B cell (primary cell): Measurements from ENCODE around the gene B3GLCT. TPM values are rescaled to one million over a fixed set of nuclear protein-coding genes. Genes with fewer than 3 reads are reported as not detected.
A peak's percentile ranks its signal among the peaks of the same experiment; 100 is the strongest.

Experiments used
- ATAC-seq: fragments of 200-7000 bp; cut with Tn5 transposase; one replicate; pipeline ENCODE4 v1.10.0; 2021; ENCODE audit warnings: low read depth, mild to moderate bottlenecking, moderate number of reproducible peaks, moderate library complexity
- CTCF ChIA-PET: fragments of 350-600 bp; sonication (Branson Sonifier 250); formaldehyde crosslinking; loops from one replicate; lab custom pipeline; 2021; ENCODE audit warnings: antibody characterized with exemption, inconsistent platforms; lab: Charles Lee
- POLR2A ChIA-PET: fragments of 350-600 bp; sonication (Branson Sonifier 250); formaldehyde crosslinking; loops from one replicate; lab custom pipeline; 2021; ENCODE audit warnings: antibody characterized with exemption; lab: Charles Lee
- DNase-seq: peaks from one replicate; pipeline ENCODE4 v3.0.0; 2013
- H2AFZ ChIP-seq: 2 replicates; pipeline ENCODE4 v1.6.1; 2012; ENCODE audit warnings: mild to moderate bottlenecking, low read depth, low read length; ENCODE audit not compliant: insufficient read depth, poor library complexity, severe bottlenecking
- H3K27ac ChIP-seq, 2 donors: 1 replicate in 1 of 2; 2 replicates in 1 of 2; pipeline ENCODE4 v1.5.1; 2012 to 2013; ENCODE audit warnings: low read length in 2 of 2, mild to moderate bottlenecking in 2 of 2, moderate library complexity in 1 of 2
- H3K27me3 ChIP-seq, 4 experiments: fragments of 200-600 bp in 1 of 4; sonication (generic) in 1 of 4; replicated peaks in 1 of 4; 1 replicate in 2 of 4; 2 replicates in 2 of 4; pipeline versions ENCODE4 v1.6.1 to v1.7.0; 2013 to 2016; ENCODE audit warnings: low read length in 3 of 4, mild to moderate bottlenecking in 2 of 4, mixed read lengths in 1 of 4, moderate library complexity in 1 of 4; ENCODE audit not compliant: insufficient read depth in 4 of 4, control insufficient read depth in 3 of 4; ENCODE audit errors: control extremely low read depth in 1 of 4
- H3K36me3 ChIP-seq, 2 experiments: replicated peaks in 1 of 2; 1 replicate in 1 of 2; 2 replicates in 1 of 2; pipeline versions ENCODE4 v1.6.1 to v1.7.1; 2013; ENCODE audit warnings: low read length in 1 of 2; ENCODE audit not compliant: insufficient read depth in 2 of 2, control insufficient read depth in 1 of 2; ENCODE audit errors: control extremely low read depth in 1 of 2, extremely low read depth in 1 of 2
- H3K4me1 ChIP-seq, 2 donors: fragments of 200-600 bp in 1 of 2; sonication (generic) in 1 of 2; 1 replicate in 1 of 2; 2 replicates in 1 of 2; pipeline versions ENCODE4 v1.5.1 to v1.6.1; 2013 to 2017; ENCODE audit warnings: low read length in 2 of 2; ENCODE audit not compliant: control insufficient read depth in 2 of 2, insufficient read depth in 2 of 2
- H3K4me2 ChIP-seq: replicated peaks from 2 replicates; pipeline ENCODE3; 2012; ENCODE audit warnings: mild to moderate bottlenecking, low read depth, low read length; ENCODE audit not compliant: poor library complexity, severe bottlenecking
- H3K4me3 ChIP-seq, 5 experiments: fragments of 200-600 bp in 1 of 5; sonication (generic) in 1 of 5; 1 replicate in 3 of 5; 2 replicates in 2 of 5; pipeline versions ENCODE4 v1.5.1 to v1.7.0; 2011 to 2016; ENCODE audit warnings: low read length in 4 of 5, mild to moderate bottlenecking in 4 of 5, low read depth in 2 of 5, control low read depth in 1 of 5, moderate library complexity in 1 of 5; ENCODE audit not compliant: insufficient read depth in 1 of 5; ENCODE audit errors: control extremely low read depth in 1 of 5, extremely low read depth in 1 of 5
- H3K79me2 ChIP-seq: fragments of 200-600 bp; sonication (generic); one replicate; pipeline ENCODE4 v1.6.0; 2016; ENCODE audit warnings: low read length; ENCODE audit not compliant: control insufficient read depth, insufficient read depth
- H3K9ac ChIP-seq: fragments of 200-600 bp; sonication (generic); 2 replicates; pipeline ENCODE4 v1.6.1; 2017; ENCODE audit warnings: mild to moderate bottlenecking, low read length, moderate library complexity
- H3K9me3 ChIP-seq, 3 donors: one replicate each; pipeline versions ENCODE4 v1.6.1 to v1.7.1; 2013; ENCODE audit warnings: low read length in 2 of 3; ENCODE audit not compliant: control insufficient read depth in 2 of 3, insufficient read depth in 1 of 3; ENCODE audit errors: control extremely low read depth in 1 of 3
- H4K20me1 ChIP-seq: 2 replicates; pipeline ENCODE4 v1.6.0; 2012; ENCODE audit warnings: mild to moderate bottlenecking, low read length; ENCODE audit not compliant: insufficient read depth, control insufficient read depth, poor library complexity, severe bottlenecking
- H3K27ac Mint-ChIP-seq: one replicate; pipeline ENCODE4 v1.8.0; 2021; ENCODE audit warnings: mixed read lengths
- H3K27me3 Mint-ChIP-seq: one replicate; pipeline ENCODE4 v1.8.0; 2021; ENCODE audit warnings: mixed read lengths
- H3K4me1 Mint-ChIP-seq: one replicate; pipeline ENCODE4 v1.8.0; 2021; ENCODE audit warnings: mixed read lengths
- H3K4me3 Mint-ChIP-seq: one replicate; pipeline ENCODE4 v1.8.0; 2021; ENCODE audit warnings: mixed read lengths
- H3K9me3 Mint-ChIP-seq: one replicate; pipeline ENCODE4 v1.8.0; 2022; ENCODE audit warnings: mixed read lengths; ENCODE audit not compliant: insufficient read depth
- EZH2 ChIP-seq: IDR thresholded peaks from 2 replicates; pipeline ENCODE4 v1.6.1; 2012; ENCODE audit warnings: borderline replicate concordance, low read depth, mild to moderate bottlenecking, moderate library complexity, low read length; ENCODE audit not compliant: insufficient read depth, poor library complexity, severe bottlenecking
- WGBS: methylation state at CpG from one replicate; pipeline ENCODE4 v1.1.5; 2013; ENCODE audit warnings: missing lambda C conversion rate; ENCODE audit not compliant: insufficient coverage; 5-methylcytosine and 5-hydroxymethylcytosine counted together
- intact Hi-C: fragments of 100-400 bp; cut with micrococcal nuclease; formaldehyde crosslinking; loops from one replicate; pipeline ENCODE4 v1.10.0; 2022
- polyA plus RNA-seq: library from polyadenylated mRNA; depleted of rRNA; stranded (reverse); fragments of >200 nt; gene quantifications from 2 replicates; pipeline ENCODE4 v1.2.3, GENCODE V29; 2012
- total RNA-seq, 2 donors: library from RNA; stranded (reverse); fragments of 120-200 nt in 1 of 2; gene quantifications; 1 replicate in 1 of 2; 2 replicates in 1 of 2; pipeline versions ENCODE4 v1.2.3 to v1.2.4, GENCODE V29; 2013 to 2022
- TF ChIP-seq, protein P1 (sequence below): fragments of 200-600 bp; IDR thresholded peaks from one replicate; pipeline ENCODE4 v1.8.0; 2022; ENCODE audit warnings: antibody characterized with exemption, mild to moderate bottlenecking

The B3GLCT gene
- total and polyA plus RNA-seq, 2 donors (not counting 1 experiment from before 2014, with no cell fraction given), result 1.4 to 6.2 TPM

DNA sequence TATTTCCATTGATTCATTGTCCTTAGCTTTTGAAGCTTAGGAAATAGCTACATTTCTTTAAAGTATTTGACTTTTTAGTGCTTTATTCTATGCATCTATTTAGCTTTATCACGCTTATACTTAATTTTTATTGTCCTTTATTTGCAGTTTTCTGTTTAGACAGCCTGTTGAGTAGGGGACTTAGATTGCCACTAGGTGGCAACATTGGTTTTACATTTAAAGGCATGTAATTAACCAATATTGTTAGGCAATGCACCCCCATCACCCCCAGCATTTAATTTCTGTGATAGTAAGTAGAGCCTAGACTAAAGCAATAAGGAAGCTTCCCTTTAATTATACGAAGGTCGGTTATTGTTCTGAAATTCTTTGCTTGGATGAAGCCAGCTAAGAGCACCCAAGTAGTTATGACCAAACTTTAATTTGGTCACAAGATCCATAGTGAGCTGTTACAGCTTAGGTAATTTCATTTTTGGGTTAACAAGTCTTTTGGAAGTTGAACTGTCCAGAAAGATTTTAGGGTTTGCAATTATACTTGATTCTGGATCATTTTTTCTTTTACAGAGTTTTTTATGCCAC is 36.5 kb downstream of the B3GLCT start:
- no peaks in the 10 kb centered on the region for H3K27me3 Mint-ChIP-seq
- H3K9me3 Mint-ChIP-seq, result no peaks in the 10 kb centered on the region
- H3K4me2 ChIP-seq, result no peak overlapping the region
- ATAC-seq (no peak), DNase-seq (peak; percentile 48)
- H3K4me3 Mint-ChIP-seq, result no peak overlapping the region
- CTCF ChIA-PET, result interaction anchor here (0.8 to 11.2 kb wide), 24 partner anchors 9 to 508 kb away, joined by 3 to 103 read pairs (median 5); partner anchors contain the start of gene B3GLCT
- H4K20me1 ChIP-seq, result no peaks in the 10 kb centered on the region
- no peaks in the 10 kb centered on the region for H3K79me2 ChIP-seq
- no peak overlapping the region for H3K9ac ChIP-seq
- H3K27ac ChIP-seq, result no peak overlapping the region
- no peak for TF ChIP-seq EZH2
- TF ChIP-seq, protein P1, sequence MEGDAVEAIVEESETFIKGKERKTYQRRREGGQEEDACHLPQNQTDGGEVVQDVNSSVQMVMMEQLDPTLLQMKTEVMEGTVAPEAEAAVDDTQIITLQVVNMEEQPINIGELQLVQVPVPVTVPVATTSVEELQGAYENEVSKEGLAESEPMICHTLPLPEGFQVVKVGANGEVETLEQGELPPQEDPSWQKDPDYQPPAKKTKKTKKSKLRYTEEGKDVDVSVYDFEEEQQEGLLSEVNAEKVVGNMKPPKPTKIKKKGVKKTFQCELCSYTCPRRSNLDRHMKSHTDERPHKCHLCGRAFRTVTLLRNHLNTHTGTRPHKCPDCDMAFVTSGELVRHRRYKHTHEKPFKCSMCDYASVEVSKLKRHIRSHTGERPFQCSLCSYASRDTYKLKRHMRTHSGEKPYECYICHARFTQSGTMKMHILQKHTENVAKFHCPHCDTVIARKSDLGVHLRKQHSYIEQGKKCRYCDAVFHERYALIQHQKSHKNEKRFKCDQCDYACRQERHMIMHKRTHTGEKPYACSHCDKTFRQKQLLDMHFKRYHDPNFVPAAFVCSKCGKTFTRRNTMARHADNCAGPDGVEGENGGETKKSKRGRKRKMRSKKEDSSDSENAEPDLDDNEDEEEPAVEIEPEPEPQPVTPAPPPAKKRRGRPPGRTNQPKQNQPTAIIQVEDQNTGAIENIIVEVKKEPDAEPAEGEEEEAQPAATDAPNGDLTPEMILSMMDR, result peak; percentile 75
- H2AFZ ChIP-seq, result no peak overlapping the region
- H3K27ac Mint-ChIP-seq, result no peak overlapping the region
- POLR2A ChIA-PET, result no interaction called here
- H3K4me1 Mint-ChIP-seq, result peaks cover 1% of the 10 kb centered on the region
- no CpG with 5 or more reads among the region's 3 CpGs for WGBS
- no peaks in the 10 kb centered on the region for H3K9me3 ChIP-seq
- intact Hi-C loops, result loop anchor here (1.0 kb wide), 1 partner anchor 173 kb away; no protein-coding TSS in a partner anchor
- no peaks in the 10 kb centered on the region for H3K36me3 ChIP-seq
- H3K4me3 ChIP-seq, result no peak overlapping the region
- no peaks in the 10 kb centered on the region for H3K4me1 ChIP-seq
- H3K27me3 ChIP-seq, result no peaks in the 10 kb centered on the region

DNA sequence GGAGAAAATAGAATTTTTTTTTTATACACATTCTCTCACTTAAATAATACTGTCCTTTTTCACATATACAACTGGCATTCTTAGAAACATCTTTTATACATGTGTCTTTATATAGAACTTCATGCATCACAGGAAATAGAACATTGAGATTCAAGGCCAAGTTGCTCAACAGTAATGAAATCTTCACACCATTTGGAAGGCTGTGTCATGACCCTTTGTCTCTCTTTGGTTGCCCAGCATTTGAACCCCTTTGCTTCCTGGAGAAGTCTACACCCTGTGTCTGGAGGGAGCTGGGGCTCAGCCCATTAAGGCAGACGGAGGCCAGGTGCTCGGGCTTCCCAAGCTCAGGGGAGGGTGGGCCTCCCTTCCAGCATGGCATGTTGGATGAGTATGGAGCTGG is 41.1 kb downstream of the B3GLCT start:
- no peak overlapping the region for H3K4me3 Mint-ChIP-seq
- no peak overlapping the region for H3K4me3 ChIP-seq
- no peak overlapping the region for H2AFZ ChIP-seq
- no peaks in the 10 kb centered on the region for H3K27me3 Mint-ChIP-seq
- no peaks in the 10 kb centered on the region for H4K20me1 ChIP-seq
- ATAC-seq, result no peak
- intact Hi-C loops, result no loop called here
- no peaks in the 10 kb centered on the region for H3K27me3 ChIP-seq
- CTCF ChIA-PET, result interaction anchor here (11.2 kb wide), 1 partner anchor 183 kb away, joined by 103 read pairs; no protein-coding TSS in a partner anchor
- TF ChIP-seq, protein P1, result no peak
- no peak for TF ChIP-seq EZH2
- no peaks in the 10 kb centered on the region for H3K36me3 ChIP-seq
- no peaks in the 10 kb centered on the region for H3K9me3 ChIP-seq
- DNase-seq, result no peak
- POLR2A ChIA-PET, result no interaction called here
- no peak overlapping the region for H3K27ac ChIP-seq
- H3K27ac Mint-ChIP-seq, result no peak overlapping the region
- no peak overlapping the region for H3K4me2 ChIP-seq
- no peaks in the 10 kb centered on the region for H3K79me2 ChIP-seq
- peaks cover 1% of the 10 kb centered on the region for H3K4me1 Mint-ChIP-seq
- no peaks in the 10 kb centered on the region for H3K4me1 ChIP-seq
- 86% methylated on average over 2 of the region's 2 CpGs for WGBS
- no peak overlapping the region for H3K9ac ChIP-seq
- no peaks in the 10 kb centered on the region for H3K9me3 Mint-ChIP-seq
